Common myeloid progenitor, CD34-positive (primary cell): Measurements from ENCODE around the gene ACTL6B.

Experiments
- CTCF ChIA-PET: fragments of 350-600 bp; sonication (Branson Sonifier 250); formaldehyde crosslinking; loops from one replicate; lab custom pipeline; 2021; ENCODE audit warnings: antibody characterized with exemption; lab: Charles Lee
- POLR2A ChIA-PET: fragments of 350-600 bp; sonication (Branson Sonifier 250); formaldehyde crosslinking; loops from one replicate; lab custom pipeline; 2021; ENCODE audit warnings: antibody characterized with exemption; lab: Charles Lee
- DNase-seq, 3 donors: peaks; one replicate each; pipeline versions ENCODE4 v3.0.0 to v3.0.0-alpha.2; 2013
- H3K27ac ChIP-seq, 2 experiments: 1 replicate in 1 of 2; 2 replicates in 1 of 2; pipeline ENCODE4 v1.7.0; 2013; ENCODE audit warnings: inconsistent platforms in 2 of 2, low read length in 2 of 2, mild to moderate bottlenecking in 2 of 2, low read depth in 1 of 2, moderate library complexity in 1 of 2; ENCODE audit not compliant: severe bottlenecking in 2 of 2, insufficient read depth in 1 of 2, poor library complexity in 1 of 2
- H3K27me3 ChIP-seq, 5 experiments: replicated peaks in 2 of 5; 1 replicate in 3 of 5; 2 replicates in 2 of 5; pipeline versions ENCODE4 v1.6.1 to v1.7.0; 2013; ENCODE audit warnings: low read length in 4 of 5, mild to moderate bottlenecking in 2 of 5, moderate library complexity in 2 of 5, inconsistent platforms in 1 of 5; ENCODE audit not compliant: insufficient read depth in 5 of 5, control insufficient read depth in 4 of 5
- H3K36me3 ChIP-seq, 4 experiments: 1 replicate in 2 of 4; 2 replicates in 2 of 4; pipeline versions ENCODE4 v1.6.1 to v1.7.0; 2013; ENCODE audit warnings: low read length in 3 of 4, control low read depth in 1 of 4, mild to moderate bottlenecking in 1 of 4; ENCODE audit not compliant: control insufficient read depth in 4 of 4, insufficient read depth in 4 of 4
- H3K4me1 ChIP-seq, 4 experiments: 1 replicate in 3 of 4; 2 replicates in 1 of 4; pipeline versions ENCODE4 v1.6.1 to v1.7.1; 2013; ENCODE audit warnings: low read length in 3 of 4, mild to moderate bottlenecking in 3 of 4, control low read depth in 1 of 4, inconsistent platforms in 1 of 4, moderate library complexity in 1 of 4; ENCODE audit not compliant: control insufficient read depth in 4 of 4, insufficient read depth in 4 of 4; ENCODE audit errors: control extremely low read depth in 1 of 4
- H3K4me3 ChIP-seq, 7 experiments: 1 replicate in 4 of 7; 2 replicates in 3 of 7; pipeline versions ENCODE4 v1.5.1 to v1.7.0; 2013; ENCODE audit warnings: mild to moderate bottlenecking in 7 of 7, low read length in 6 of 7, moderate library complexity in 6 of 7, inconsistent platforms in 2 of 7, low read depth in 2 of 7, control low read depth in 1 of 7; ENCODE audit not compliant: insufficient read depth in 4 of 7, control insufficient read depth in 1 of 7; ENCODE audit errors: extremely low read depth in 1 of 7
- H3K9me3 ChIP-seq, 5 experiments: 1 replicate in 4 of 5; 2 replicates in 1 of 5; pipeline versions ENCODE4 v1.6.1 to v1.7.1; 2013; ENCODE audit warnings: low read length in 4 of 5, mild to moderate bottlenecking in 2 of 5, inconsistent platforms in 1 of 5, low read depth in 1 of 5, moderate library complexity in 1 of 5; ENCODE audit not compliant: control insufficient read depth in 4 of 5, insufficient read depth in 2 of 5; ENCODE audit errors: control extremely low read depth in 1 of 5
- WGBS: methylation state at CpG from one replicate; pipeline ENCODE4 v1.1.5; 2013; ENCODE audit not compliant: insufficient coverage; 5-methylcytosine and 5-hydroxymethylcytosine counted together

ACTL6B gene

DNA sequence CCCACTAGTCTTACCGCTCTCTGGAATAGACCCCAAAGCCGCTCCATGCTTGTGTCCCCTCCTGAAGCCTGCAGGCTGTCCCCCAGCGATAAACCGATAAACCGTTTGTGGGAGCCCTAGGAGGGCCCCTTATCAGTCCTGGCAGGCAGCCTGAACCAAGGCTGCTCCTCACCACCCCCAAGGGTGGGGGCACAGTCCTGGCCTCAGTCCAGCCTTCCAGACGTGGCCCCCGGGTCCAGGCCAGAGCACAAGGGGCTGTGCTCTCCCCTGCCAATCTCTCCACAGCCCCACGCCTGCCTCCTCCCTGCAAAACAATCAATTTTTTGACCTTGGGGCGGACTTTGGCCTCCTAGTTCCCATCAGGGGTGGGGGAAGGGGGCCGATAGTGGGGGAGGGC lies 14.8 kb downstream of the ACTL6B start, which contains the start of gene TFR2:
Gene TFR2, minus strand, starts transcription at position 90 of the 397 bp plus-strand sequence. Its CDS starts 43 bp downstream, at position 47.
- H3K4me3 ChIP-seq, result peak within 1 kb of the TSS in 6 of 7 experiments; percentile 7 to 65 (median 30)
- no peaks in the 10 kb centered on the region for H3K36me3 ChIP-seq
- CTCF ChIA-PET, result interaction anchor here (1.3 kb wide), 1 partner anchor 9 kb away, joined by 4 read pairs; no protein-coding TSS in a partner anchor
- H3K9me3 ChIP-seq, result no peaks in the 10 kb centered on the region
- H3K27ac ChIP-seq, result peak within 1 kb of the TSS in 1 of 2 experiments; percentile 70
- no peaks in the 10 kb centered on the region for H3K27me3 ChIP-seq
- peak; percentile 60 to 88 (median 80) for DNase-seq
- peaks cover 0 to 26% (median 14%) of the 10 kb centered on the region in 4 experiments for H3K4me1 ChIP-seq
- WGBS, result 12% methylated on average over 8 of the region's 10 CpGs
- POLR2A ChIA-PET, result no interaction called here

- Histone ChIP-seq H3K36me3 (no peaks in the 10 kb centered on the region), H3K4me3 (peak overlapping the region in 6 of 7 experiments; percentile 2 to 65 (median 30)), H3K4me1 (peaks cover 0 to 26% (median 14%) of the 10 kb centered on the region in 4 experiments), H3K27ac (peak overlapping the region in 1 of 2 experiments; percentile 70), H3K9me3 (no peaks in the 10 kb centered on the region), H3K27me3 (no peaks in the 10 kb centered on the region)
- DNase-seq, result peak in 2 of 3 donors; percentile 49 to 60
- WGBS, result 93% methylated on average over 10 of the region's 24 CpGs
- ChIA-PET CTCF (interaction anchor here (0.8 to 2.1 kb wide), 5 partner anchors 10 to 56 kb away, joined by 3 to 6 read pairs (median 4); no protein-coding TSS in a partner anchor), POLR2A (interaction anchor here (0.6 kb wide), 1 partner anchor 56 kb away, joined by 4 read pairs; no protein-coding TSS in a partner anchor)
Measured at GRCh38 chr7:100640517-100641440, 15.5 kb downstream of the ACTL6B start.

DNA sequence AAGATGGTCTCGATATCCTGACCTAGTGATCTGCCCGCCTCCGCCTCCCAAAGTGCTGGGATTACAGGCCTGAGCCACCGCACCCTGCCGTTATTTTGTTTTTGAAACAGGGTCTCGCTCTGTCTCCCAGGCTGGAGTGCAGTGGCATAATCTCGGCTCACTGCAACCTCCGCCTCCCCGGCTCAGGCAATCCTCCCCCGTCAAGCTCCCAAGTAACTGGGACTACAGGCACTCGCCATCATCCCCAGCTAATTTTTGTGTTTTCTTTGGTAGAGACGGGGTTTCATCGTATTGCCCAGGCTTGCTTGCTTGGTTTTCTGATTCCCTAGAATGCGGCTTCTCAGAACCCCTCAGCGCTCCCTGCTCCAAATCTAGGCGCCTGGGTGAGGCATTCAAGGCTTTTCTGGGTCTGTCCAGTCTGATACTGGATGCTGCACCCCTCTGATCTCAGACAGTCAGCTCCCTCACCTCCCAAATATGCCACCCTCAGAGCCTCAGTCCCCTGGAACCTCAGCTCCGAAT lies 16.2 kb downstream of the ACTL6B start:
- DNase-seq, result no peak
- Histone ChIP-seq H3K36me3 (no peaks in the 10 kb centered on the region), H3K4me3 (peak overlapping the region in 2 of 7 experiments; percentile 27 to 53), H3K27me3 (no peaks in the 10 kb centered on the region), H3K9me3 (no peaks in the 10 kb centered on the region), H3K27ac (peak overlapping the region in 1 of 2 experiments; percentile 70), H3K4me1 (peaks cover 0 to 26% (median 14%) of the 10 kb centered on the region in 4 experiments)
- POLR2A ChIA-PET, result no interaction called here
- 96% methylated on average over 16 of the region's 17 CpGs for WGBS
- CTCF ChIA-PET, result interaction anchor here (0.8 to 2.1 kb wide), 6 partner anchors 9 to 57 kb away, joined by 3 to 6 read pairs (median 4); no protein-coding TSS in a partner anchor

GRCh38 chr7:100632951-100633717 lies 23.1 kb downstream of the ACTL6B start:
- POLR2A ChIA-PET, result interaction anchor here (0.6 to 0.9 kb wide), 2 partner anchors 47 to 62 kb away, joined by 3 to 5 read pairs; partner anchors contain the start of genes FBXO24 and LRCH4
- WGBS, result 2% methylated on average over 46 of the region's 72 CpGs
- no peak overlapping the region for H3K27ac ChIP-seq

DNA sequence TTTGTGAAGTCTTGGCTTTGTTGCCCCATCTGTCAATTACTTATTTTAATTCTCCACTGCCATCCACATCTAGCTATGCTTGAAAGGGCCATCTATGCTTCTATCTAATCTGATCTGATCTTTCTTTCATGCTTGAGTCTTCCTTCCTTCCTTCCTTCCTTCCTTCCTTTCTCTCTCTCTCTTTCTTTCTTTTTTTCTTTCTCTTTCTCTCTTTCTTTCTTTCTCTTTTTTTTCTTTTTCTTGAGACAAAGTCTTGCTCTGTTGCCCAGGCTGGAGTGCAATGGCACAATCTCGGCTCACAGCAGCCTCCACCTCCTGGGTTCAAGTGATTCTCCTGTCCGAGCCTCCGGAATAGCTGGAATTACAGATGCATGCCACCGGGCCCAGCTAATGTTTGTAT lies 26.2 kb downstream of the ACTL6B start:
- Histone ChIP-seq H3K4me1 (peaks cover 0 to 26% (median 21%) of the 10 kb centered on the region in 4 experiments), H3K4me3 (no peak overlapping the region), H3K9me3 (no peaks in the 10 kb centered on the region), H3K27me3 (no peaks in the 10 kb centered on the region), H3K27ac (no peak overlapping the region), H3K36me3 (peaks cover 0 to 2% (median 0%) of the 10 kb centered on the region in 4 experiments)
- ChIA-PET CTCF (interaction anchor here (0.6 to 4.5 kb wide), 14 partner anchors 9 to 229 kb away, joined by 3 to 36 read pairs (median 6); partner anchors contain the start of genes GIGYF1, MOSPD3 and SLC12A9), POLR2A (interaction anchor here (0.6 kb wide), 1 partner anchor 182 kb away, joined by 3 read pairs; no protein-coding TSS in a partner anchor)
- DNase-seq, result no peak
- 98% methylated on average over 4 of the region's 4 CpGs for WGBS

More at GRCh38 chr7:100632951-100633717, 23.1 kb downstream of the ACTL6B start:
- CTCF ChIA-PET, result interaction anchor here (0.6 to 3.7 kb wide), 26 partner anchors 9 to 75 kb away, joined by 3 to 74 read pairs (median 3); partner anchors contain the start of genes GNB2, MOSPD3 and POP7
- Histone ChIP-seq H3K27me3 (no peaks in the 10 kb centered on the region), H3K36me3 (no peaks in the 10 kb centered on the region), H3K4me1 (peaks cover 0 to 14% (median 11%) of the 10 kb centered on the region in 4 experiments), H3K9me3 (no peaks in the 10 kb centered on the region), H3K4me3 (peak overlapping the region; percentile 13 to 78 (median 58))
- peak; percentile 57 to 73 (median 68) for DNase-seq

- Histone ChIP-seq H3K4me1 (peaks cover 0 to 26% (median 21%) of the 10 kb centered on the region in 4 experiments), H3K4me3 (no peak overlapping the region), H3K36me3 (peaks cover 0 to 2% (median 0%) of the 10 kb centered on the region in 4 experiments), H3K27ac (no peak overlapping the region), H3K9me3 (no peaks in the 10 kb centered on the region), H3K27me3 (no peaks in the 10 kb centered on the region)
- DNase-seq, result peak in 2 of 3 donors; percentile 30 to 39
- ChIA-PET CTCF (interaction anchor here (0.6 to 4.5 kb wide), 15 partner anchors 8 to 225 kb away, joined by 3 to 36 read pairs (median 5); partner anchors contain the start of genes GIGYF1, MOSPD3 and SLC12A9), POLR2A (interaction anchor here (0.5 to 1.4 kb wide), 3 partner anchors 17 to 182 kb away, joined by 3 read pairs; partner anchors contain the start of genes GNB2 and MOSPD3)
- WGBS, result 88% methylated on average over 3 of the region's 11 CpGs
Measured at GRCh38 chr7:100629117-100629716, 27.0 kb downstream of the ACTL6B start.
